K562 (cell line): Measurements from ENCODE around the gene C10orf95. TPM values are rescaled to one million over a fixed set of nuclear protein-coding genes. Genes with fewer than 3 reads are reported as not detected.

Source experiments
- ATAC-seq: fragments of 200-7000 bp; cut with Tn5 transposase; 3 replicates; pipeline ENCODE4 v1.9.1; 2020; ENCODE audit warnings: moderate library complexity
- BruUV-seq: library from RNA; stranded (reverse); fragments of 400-500 nt; replicated peaks from 2 replicates; lab custom pipeline; 2021; lab: Mats Ljungman, UMichigan
- CTCF ChIA-PET: fragments of 300-600 bp; formaldehyde crosslinking; extraction: SDS; loops from one replicate; lab custom pipeline; 2021; ENCODE audit warnings: low intra/inter-chr PET ratio; lab: Yijun Ruan, JAX
- POLR2A ChIA-PET: fragments of 300-600, 350-650 bp; sonication (Branson Sonifier 250); formaldehyde crosslinking; extraction: SDS; loops from one replicate; lab custom pipeline; 2021; ENCODE audit warnings: antibody characterized with exemption, inconsistent platforms; lab: Yijun Ruan, JAX
- DNase-seq, 4 experiments: peaks; one replicate each; pipeline versions ENCODE4 v3.0.0 to v3.0.0-alpha.2; 2011 to 2018; ENCODE audit warnings: low spot score in 3 of 4, mixed read lengths in 3 of 4; ENCODE audit errors: extremely low read depth in 1 of 4
- FAIRE-seq: peaks from 2 replicates; lab custom pipeline; 2011; peaks lifted over from hg19 to GRCh38; lab: Jason Lieb, UNC
- H2AFZ ChIP-seq: 2 replicates; pipeline ENCODE4 v1.6.0; 2011; ENCODE audit warnings: low read depth, low read length, control low read depth, inconsistent platforms
- H3K27ac ChIP-seq: fragments of 200-600 bp; 3 replicates; pipeline ENCODE4 v1.8.0; 2011; ENCODE audit warnings: low read depth, mild to moderate bottlenecking, control low read depth, inconsistent platforms, low read length, moderate library complexity, mixed read lengths; ENCODE audit errors: extremely low read depth
- H3K27me3 ChIP-seq, 2 experiments: fragments of 300-600 bp in 1 of 2; 2 replicates in 1 of 2; 3 replicates in 1 of 2; pipeline versions ENCODE4 v1.6.0 to v1.8.0; 2011; ENCODE audit warnings: inconsistent platforms in 2 of 2, low read length in 2 of 2, mild to moderate bottlenecking in 1 of 2, mixed read lengths in 1 of 2, moderate library complexity in 1 of 2; ENCODE audit not compliant: control insufficient read depth in 2 of 2, insufficient read depth in 2 of 2
- H3K36me3 ChIP-seq: fragments of 300-600 bp; 3 replicates; pipeline ENCODE4 v1.8.0; 2011; ENCODE audit warnings: mild to moderate bottlenecking, low read length, inconsistent platforms; ENCODE audit not compliant: control insufficient read depth, insufficient read depth
- H3K4me1 ChIP-seq, 2 experiments: fragments of 200-600 bp in 1 of 2; replicated peaks in 1 of 2; 2 replicates in 1 of 2; 3 replicates in 1 of 2; pipeline versions ENCODE4 v1.5.1 to v1.8.0; 2011; ENCODE audit warnings: inconsistent platforms in 2 of 2, low read length in 2 of 2, mild to moderate bottlenecking in 1 of 2, mixed read lengths in 1 of 2, moderate library complexity in 1 of 2; ENCODE audit not compliant: control insufficient read depth in 2 of 2, insufficient read depth in 2 of 2
- H3K4me2 ChIP-seq: 2 replicates; pipeline ENCODE4 v1.6.1; 2011; ENCODE audit warnings: low read length, control low read depth, inconsistent platforms, mixed read lengths; ENCODE audit not compliant: insufficient read depth
- H3K4me3 ChIP-seq: fragments of 200-600 bp; sonication (generic), shearing (Covaris generic); 2 replicates; pipeline ENCODE4 v1.5.1; 2016; ENCODE audit warnings: control low read depth, inconsistent platforms
- H3K79me2 ChIP-seq: fragments of 200-600 bp; 3 replicates; pipeline ENCODE4 v1.8.0; 2011; ENCODE audit warnings: low read length, inconsistent platforms; ENCODE audit not compliant: control insufficient read depth, insufficient read depth
- H3K9ac ChIP-seq, 2 experiments: 2 replicates each; pipeline versions ENCODE4 v1.6.0 to v1.6.1; 2011; ENCODE audit warnings: low read depth in 2 of 2, low read length in 2 of 2, control low read depth in 1 of 2, inconsistent platforms in 1 of 2, mild to moderate bottlenecking in 1 of 2, mixed read lengths in 1 of 2; ENCODE audit not compliant: insufficient read depth in 1 of 2
- H3K9me1 ChIP-seq: one replicate; pipeline ENCODE4 v1.6.0; 2011; ENCODE audit warnings: inconsistent platforms, mild to moderate bottlenecking, low read length, moderate library complexity; ENCODE audit not compliant: control insufficient read depth, insufficient read depth
- H3K9me3 ChIP-seq: replicated peaks from 2 replicates; pipeline ENCODE4 v1.5.1; 2011; ENCODE audit warnings: low read depth, low read length, inconsistent platforms; ENCODE audit not compliant: control insufficient read depth, insufficient read depth
- H4K20me1 ChIP-seq: replicated peaks from 2 replicates; pipeline ENCODE4 v1.6.1; 2011; ENCODE audit warnings: low read length, inconsistent platforms, mixed read lengths; ENCODE audit not compliant: control insufficient read depth, insufficient read depth
- ARHGAP35 ChIP-seq: fragments of 450-650 bp; IDR thresholded peaks from 2 replicates; pipeline ENCODE4 v1.6.1; 2018; ENCODE audit not compliant: partially characterized antibody
- ARID4B ChIP-seq: sonication (generic); formaldehyde crosslinking; IDR thresholded peaks from 2 replicates; pipeline ENCODE4 v1.8.0; 2022; ENCODE audit warnings: mild to moderate bottlenecking, missing genetic modification reagents
- FOXK2 ChIP-seq, 2 experiments: fragments of 450-650 bp; IDR thresholded peaks in 1 of 2; conservative IDR thresholded peaks in 1 of 2; 2 replicates each; pipeline ENCODE4 v1.6.1; 2016; ENCODE audit warnings: low read depth in 2 of 2, mild to moderate bottlenecking in 1 of 2
- HCFC1 ChIP-seq: IDR thresholded peaks from 2 replicates; pipeline ENCODE4 v1.6.1; 2012; ENCODE audit warnings: low read depth, low read length, improper control_type of control experiment
- HDAC1 ChIP-seq, 2 experiments: fragments of 450-650 bp; IDR thresholded peaks; 2 replicates each; pipeline ENCODE4 v1.6.1; 2016 to 2017; ENCODE audit warnings: inconsistent platforms in 1 of 2, mild to moderate bottlenecking in 1 of 2, moderate library complexity in 1 of 2
- HNRNPK ChIP-seq: fragments of 200-400 bp; formaldehyde crosslinking; IDR thresholded peaks from one replicate; pipeline ENCODE4 v1.6.1; 2018; ENCODE audit warnings: mild to moderate bottlenecking, low read depth, low read length; ENCODE audit not compliant: poor library complexity, severe bottlenecking
- IRF2 ChIP-seq: sonication (generic); formaldehyde crosslinking; IDR thresholded peaks from 2 replicates; pipeline ENCODE4 v1.8.1; 2022; ENCODE audit warnings: mild to moderate bottlenecking, missing genetic modification reagents
- JUN ChIP-seq, 2 experiments: sonication (generic) in 1 of 2; formaldehyde crosslinking in 1 of 2; IDR thresholded peaks; 2 replicates each; pipeline versions ENCODE4 v1.6.1 to v1.8.0; 2012 to 2022; ENCODE audit warnings: borderline replicate concordance in 2 of 2, mild to moderate bottlenecking in 2 of 2, improper control_type of control experiment in 1 of 2, low read depth in 1 of 2, low read length in 1 of 2, missing genetic modification reagents in 1 of 2
- KLF13 ChIP-seq: fragments of 450-650 bp; IDR thresholded peaks from 2 replicates; pipeline ENCODE4 v1.6.1; 2016; ENCODE audit warnings: missing genetic modification characterization, low read depth, mild to moderate bottlenecking, missing compliant biosample characterization, moderate library complexity, borderline replicate concordance
- PPARD ChIP-seq: fragments of 250-450 bp; sonication (Bioruptor Pico); IDR thresholded peaks from 2 replicates; pipeline ENCODE4 v1.8.0; 2022; ENCODE audit warnings: inconsistent platforms, mild to moderate bottlenecking, moderate library complexity
- SUPT5H ChIP-seq: fragments of 450-650 bp; IDR thresholded peaks from 2 replicates; pipeline ENCODE4 v1.6.1; 2016
- ZKSCAN8 ChIP-seq: fragments of 200-800 bp; sonication (Bioruptor generic); IDR thresholded peaks from 2 replicates; pipeline ENCODE4 v1.6.1; 2016; ENCODE audit warnings: missing genetic modification characterization, missing compliant biosample characterization
- ZNF274 ChIP-seq: IDR thresholded peaks from 2 replicates; pipeline ENCODE4 v1.6.1; 2011; ENCODE audit warnings: low read depth, mild to moderate bottlenecking, low read length, moderate library complexity, borderline replicate concordance
- ZNF3 ChIP-seq: fragments of 250-450 bp; sonication (Bioruptor Pico); IDR thresholded peaks from 2 replicates; pipeline ENCODE4 v1.5.0; 2021; ENCODE audit warnings: mild to moderate bottlenecking, moderate library complexity
- ZNF347 ChIP-seq: fragments of 450-650 bp; formaldehyde crosslinking; IDR thresholded peaks from 2 replicates; pipeline ENCODE4 v1.4.0; 2020; ENCODE audit warnings: low read depth, mild to moderate bottlenecking, moderate library complexity
- ZNF696 ChIP-seq: fragments of 250-450 bp; sonication (Bioruptor Pico); conservative IDR thresholded peaks from 2 replicates; pipeline ENCODE4 v1.4.0; 2020; ENCODE audit warnings: mild to moderate bottlenecking, moderate library complexity
- ZNF764 ChIP-seq: fragments of 250-450 bp; sonication (Bioruptor Pico); IDR thresholded peaks from 2 replicates; pipeline ENCODE4 v1.4.0; 2020; ENCODE audit warnings: low read depth, mild to moderate bottlenecking, moderate library complexity
- ZSCAN32 ChIP-seq: fragments of 450-650 bp; formaldehyde crosslinking; IDR thresholded peaks from 2 replicates; pipeline ENCODE4 v1.4.0; 2020; ENCODE audit warnings: mild to moderate bottlenecking, moderate library complexity
- WGBS: fragments of 100-300 bp; shearing (Covaris generic); methylation state at CpG from one replicate; pipeline ENCODE4 v1.1.6; 2016; ENCODE audit warnings: low coverage, mixed read lengths; ENCODE audit not compliant: insufficient coverage; ENCODE audit errors: missing lambda C conversion rate; 5-methylcytosine and 5-hydroxymethylcytosine counted together
- in situ Hi-C: fragments of 300-500 bp; cut with MboI; formaldehyde crosslinking; loops from 4 replicates; pipeline ENCODE4 v1.15.0; 2018; ENCODE audit warnings: inconsistent platforms, mixed read lengths
- intact Hi-C: fragments of 100-400 bp; cut with micrococcal nuclease; formaldehyde crosslinking; loops from 2 replicates; pipeline ENCODE4 v1.14.2; 2022
- polyA plus RNA-seq, 8 experiments: library from polyadenylated mRNA; depleted of rRNA in 4 of 8; stranded (reverse) in 5 of 8; unstranded in 3 of 8; fragments of >200 nt; fragmentation: Nextera tagmentation in 2 of 8; fragmentation: Illumina TruSeq in 1 of 8; extraction: Ambion mirVana in 2 of 8; extraction: Trizol in 1 of 8; gene quantifications; 2 replicates each; pipeline versions ENCODE4 v1.2.1 to v1.2.3, GENCODE V29; 2011 to 2014; ENCODE audit warnings: inconsistent platforms in 1 of 8, missing spikeins in 1 of 8
- total RNA-seq, 7 experiments: library from RNA; depleted of rRNA in 6 of 7; stranded (reverse); fragments of >200 nt in 6 of 7; fragmentation: Illumina TruSeq in 2 of 7; extraction: Trizol in 2 of 7; gene quantifications; 2 replicates each; pipeline versions ENCODE4 v1.2.1 to v1.2.3, GENCODE V29; 2011 to 2021; ENCODE audit warnings: low replicate concordance in 1 of 7

C10orf95 gene
- total and polyA plus RNA-seq, 9 of the 15 experiments (the other 6 are each of a cell fraction or from before 2014, with no cell fraction given) = 0.03 to 0.41 (median 0.17) TPM; not detected in 1

GRCh38 chr10:102418622-102419268 is 32.6 kb downstream of the C10orf95 start, which contains the start of gene PSD:
Gene PSD, minus strand, starts transcription at chr10:102418785. Its CDS starts 1,747 bp downstream, at chr10:102417038.
- no peaks in the 10 kb centered on the region for H3K9me1 ChIP-seq
- in situ Hi-C loops (no loop called here), intact Hi-C loops (no loop called here)
- no peaks in the 10 kb centered on the region for H4K20me1 ChIP-seq
- H3K4me2 ChIP-seq = peak within 1 kb of the TSS; percentile 74
- POLR2A ChIA-PET = no interaction called here
- WGBS = 10% methylated on average over 26 of the region's 45 CpGs
- peaks cover 12 to 60% of the 10 kb centered on the region in 2 experiments; a peak in 4 of 5 replicates for H3K4me1 ChIP-seq
- H3K79me2 ChIP-seq = peaks cover 25% of the 10 kb centered on the region
- BruUV-seq = no TSS peak
- H3K27me3 ChIP-seq = no peaks in the 10 kb centered on the region
- no peaks in the 10 kb centered on the region for H3K9me3 ChIP-seq
- ATAC-seq = no peak
- DNase-seq = peak in 3 of 4 experiments; percentile 29 to 38 (median 33)
- H3K4me3 ChIP-seq = peak within 1 kb of the TSS; percentile 93
- H3K27ac ChIP-seq = no peak within 1 kb of the TSS
- peak within 1 kb of the TSS in 1 of 2 experiments; percentile 96; a peak in 2 of 4 replicates for H3K9ac ChIP-seq
- no peak for FAIRE-seq
- H3K36me3 ChIP-seq = peaks cover 10% of the 10 kb centered on the region; the same call in 2 of the 3 replicates
- H2AFZ ChIP-seq = peak within 1 kb of the TSS; percentile 87
- CTCF ChIA-PET = no interaction called here
- no peak for TF ChIP-seq FOXK2 (conservative IDR thresholded peaks at IDR 0.05 in 1 of 2, IDR thresholded peaks at IDR 0.05 in 1 of 2; ENCODE audit: low read depth in 2 of 2)
- TF ChIP-seq HCFC1 = no peak
- TF ChIP-seq JUN (IDR thresholded peaks at IDR 0.05; ENCODE audit: borderline replicate concordance, low read depth, low read length) = no peak
- TF ChIP-seq JUN (CRISPR knock-in tag; IDR thresholded peaks at IDR 0.05; ENCODE audit: borderline replicate concordance) = no peak
- no peak for TF ChIP-seq IRF2
- TF ChIP-seq PPARD (CRISPR knock-in tag) = no peak
- no peak for TF ChIP-seq ZNF274
- no peak for TF ChIP-seq HNRNPK
- TF ChIP-seq ZNF696 (CRISPR knock-in tag) = no peak
- TF ChIP-seq ZNF347 (CRISPR knock-in tag) = no peak
- no peak for TF ChIP-seq ZNF764 (CRISPR knock-in tag)
- no peak for TF ChIP-seq SUPT5H
- no peak; the same call in 1 of the 2 replicates for TF ChIP-seq ARID4B (CRISPR knock-in tag)
- TF ChIP-seq ZSCAN32 = no peak
- no peak for TF ChIP-seq ZKSCAN8 (CRISPR knock-in tag)
- TF ChIP-seq KLF13 (tag) = no peak
- TF ChIP-seq HDAC1 (IDR thresholded peaks at IDR 0.05) = no peak
- TF ChIP-seq ARHGAP35 = no peak
- no peak for TF ChIP-seq ZNF3 (CRISPR knock-in tag)
